Bronchial epithelial cell (primary cell): ENCODE measurements around the gene CDRT15L2. TPM values are rescaled to one million over a fixed set of nuclear protein-coding genes. Genes with fewer than 3 reads are reported as not detected.
"Not testable (repeated sequence)": the region's sequence is repeated elsewhere in the genome, so short reads cannot be mapped to it uniquely, and the experiment has no call there.

Experiments
- DNase-seq: peaks from one replicate; pipeline ENCODE4 v3.0.0-alpha.2; 2010; ENCODE audit warnings: low read depth
- FAIRE-seq: peaks from 2 replicates; lab custom pipeline; 2011; peaks lifted over from hg19 to GRCh38; lab: Jason Lieb, UNC
- H3K27me3 ChIP-seq: 2 replicates; pipeline ENCODE4 v1.5.1; 2011; ENCODE audit warnings: low read length; ENCODE audit not compliant: control insufficient read depth, insufficient read depth
- H3K36me3 ChIP-seq: 2 replicates; pipeline ENCODE4 v1.5.1; 2011; ENCODE audit warnings: low read length; ENCODE audit not compliant: control insufficient read depth, insufficient read depth
- H3K4me3 ChIP-seq: 2 replicates; pipeline ENCODE4 v1.5.1; 2011; ENCODE audit warnings: mild to moderate bottlenecking, low read depth, low read length, control low read depth
- CTCF ChIP-seq: IDR thresholded peaks from 2 replicates; pipeline ENCODE4 v1.5.1; 2011; ENCODE audit warnings: mild to moderate bottlenecking, moderate library complexity, low read length, control low read depth, inconsistent platforms; ENCODE audit not compliant: insufficient read depth, severe bottlenecking
- total RNA-seq: library from RNA; depleted of rRNA; stranded (reverse); fragments of >200 nt; gene quantifications from 2 replicates; pipeline ENCODE4 v1.2.1, GENCODE V29; 2014

CDRT15L2 gene
- total RNA-seq, 1 donor from 2014 or later = not detected

DNA sequence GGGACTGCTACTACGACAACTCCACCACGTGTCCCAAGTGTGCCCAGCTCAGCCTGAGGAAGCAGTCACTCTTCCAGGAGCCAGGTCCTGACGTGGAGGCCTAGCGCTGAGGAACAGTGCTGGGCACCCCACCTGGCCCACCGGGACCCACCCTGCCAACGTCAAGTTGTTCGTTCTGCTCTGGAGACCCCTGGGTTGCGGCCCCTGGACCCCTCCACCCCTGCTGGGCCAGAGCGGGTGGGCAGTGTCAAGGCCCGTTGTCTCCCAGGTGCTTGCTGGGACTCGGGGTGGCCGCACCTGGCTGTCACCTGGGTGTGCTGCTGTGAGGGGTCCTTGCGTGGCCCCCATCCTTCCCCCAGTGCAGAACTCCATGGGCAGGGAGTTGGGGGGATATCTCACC is 34.4 kb downstream of the CDRT15L2 start:
- no peak overlapping the region for H3K4me3 ChIP-seq
- DNase-seq = no peak
- no peaks in the 10 kb centered on the region for H3K36me3 ChIP-seq
- H3K27me3 ChIP-seq = no peaks in the 10 kb centered on the region
- TF ChIP-seq CTCF = no peak
- FAIRE-seq = peak; percentile 23

DNA sequence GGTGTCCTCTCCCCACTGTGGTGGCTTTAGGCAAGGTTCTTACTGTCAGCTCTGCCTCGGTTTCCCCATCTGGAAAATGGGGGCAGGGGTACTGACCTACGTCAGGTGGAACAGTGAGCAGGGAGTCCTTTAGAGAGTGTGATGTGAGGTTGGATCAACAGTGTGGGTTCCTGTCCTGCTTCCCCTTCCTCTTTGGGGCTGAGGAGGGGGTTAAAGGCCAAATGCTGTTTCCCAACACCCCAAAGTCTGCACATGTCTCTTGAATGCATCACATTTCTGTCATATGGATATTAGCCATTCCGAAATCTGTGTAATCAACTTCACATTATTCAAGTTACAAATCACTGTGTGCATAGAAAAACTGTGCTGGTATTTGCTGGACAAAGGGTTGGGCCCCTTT is 35.9 kb downstream of the CDRT15L2 start:
- not testable (repeated sequence) for FAIRE-seq

More for the DNA sequence above, 35.9 kb downstream of the CDRT15L2 start:
- not testable (repeated sequence) for H3K36me3 ChIP-seq, H3K27me3 ChIP-seq, H3K4me3 ChIP-seq, DNase-seq

Other genes starting within 250 kb of the CDRT15L2 start
- gene LGALS9B, start 112.2 kb upstream of the CDRT15L2 start, total RNA-seq = under 0.01 and 0.26 TPM in 2 replicates